Immature natural killer cell (primary cell): ENCODE data around the gene MTG2. TPM values are rescaled to one million over a fixed set of nuclear protein-coding genes. Genes with fewer than 3 reads are reported as not detected.
A peak's percentile ranks its signal among the peaks of the same experiment; 100 is the strongest.

Experiments used
- DNase-seq, 3 donors: peaks; one replicate each; pipeline ENCODE4 v3.0.0; 2022; ENCODE audit warnings: mixed read lengths in 1 of 3
- H3K27ac Mint-ChIP-seq, 6 donors: one replicate each; pipeline ENCODE4 v1.8.0; 2020; ENCODE audit warnings: mixed read lengths in 6 of 6, mild to moderate bottlenecking in 5 of 6, inconsistent platforms in 4 of 6, moderate library complexity in 3 of 6
- H3K27me3 Mint-ChIP-seq, 3 donors: one replicate each; pipeline ENCODE4 v1.8.0; 2020 to 2021; ENCODE audit warnings: low read depth in 3 of 3, mild to moderate bottlenecking in 3 of 3, mixed read lengths in 3 of 3, moderate library complexity in 3 of 3, inconsistent platforms in 1 of 3
- H3K36me3 Mint-ChIP-seq, 3 donors: one replicate each; pipeline ENCODE4 v1.8.0; 2020; ENCODE audit warnings: mixed read lengths in 3 of 3, inconsistent platforms in 2 of 3, mild to moderate bottlenecking in 2 of 3
- H3K4me1 Mint-ChIP-seq, 2 donors: one replicate each; pipeline ENCODE4 v1.8.0; 2020; ENCODE audit warnings: inconsistent platforms in 2 of 2, mild to moderate bottlenecking in 2 of 2, mixed read lengths in 2 of 2, moderate library complexity in 1 of 2
- H3K4me3 Mint-ChIP-seq, 5 donors: one replicate each; pipeline ENCODE4 v1.8.0; 2020; ENCODE audit warnings: mild to moderate bottlenecking in 5 of 5, mixed read lengths in 5 of 5, inconsistent platforms in 3 of 5, moderate library complexity in 3 of 5
- H3K9me3 Mint-ChIP-seq, 6 donors: one replicate each; pipeline ENCODE4 v1.8.0; 2020; ENCODE audit warnings: mild to moderate bottlenecking in 6 of 6, mixed read lengths in 6 of 6, inconsistent platforms in 4 of 6, moderate library complexity in 3 of 6
- polyA plus RNA-seq, 3 donors: library from polyadenylated mRNA; unstranded; fragments of 300-500 nt; fragmentation: Illumina TruSeq; gene quantifications; one replicate each; pipeline ENCODE4 v1.2.3, GENCODE V29; 2021

MTG2 gene
- polyA plus RNA-seq, 3 donors from 2014 or later = 14.5 to 19.6 (median 15.3) TPM

DNA sequence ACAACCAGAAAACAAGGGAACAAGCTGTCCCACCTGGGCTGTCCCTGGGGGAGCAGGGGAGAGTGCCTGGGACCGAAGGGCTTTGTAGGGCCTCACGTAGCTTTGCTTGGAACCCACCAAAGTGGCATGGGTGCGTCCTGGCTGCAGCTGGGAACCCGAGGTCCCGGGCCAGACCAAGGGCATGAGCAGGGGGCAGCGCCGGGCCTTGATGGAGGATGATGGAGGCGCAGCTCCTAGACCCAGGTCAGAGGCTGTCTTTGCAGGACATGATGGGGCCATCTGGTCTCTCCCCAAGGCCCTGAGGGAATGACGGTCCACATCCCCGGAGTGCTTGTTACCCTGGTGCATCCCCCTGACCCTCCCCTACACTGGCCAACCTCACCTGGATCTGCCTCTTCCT is 47.9 kb downstream of the MTG2 start:
- Mint-ChIP-seq H3K4me3 (no peak overlapping the region), H3K36me3 (no peaks in the 10 kb centered on the region), H3K9me3 (no peaks in the 10 kb centered on the region), H3K27ac (no peak overlapping the region), H3K4me1 (no peaks in the 10 kb centered on the region), H3K27me3 (peaks cover 0 to 3% (median 2%) of the 10 kb centered on the region in 3 donors)
- no peak for DNase-seq

GRCh38 chr20:62231292-62231691 is 48.5 kb downstream of the MTG2 start:
- Mint-ChIP-seq H3K36me3 (no peaks in the 10 kb centered on the region), H3K27me3 (peaks cover 0 to 3% (median 0%) of the 10 kb centered on the region in 3 donors), H3K9me3 (no peaks in the 10 kb centered on the region), H3K4me3 (no peak overlapping the region), H3K4me1 (no peaks in the 10 kb centered on the region), H3K27ac (no peak overlapping the region)
- no peak for DNase-seq

- no peaks in the 10 kb centered on the region for H3K9me3 Mint-ChIP-seq
- no peak overlapping the region for H3K4me3 Mint-ChIP-seq
- peaks cover 0 to 3% (median 0%) of the 10 kb centered on the region in 3 donors for H3K27me3 Mint-ChIP-seq
- H3K36me3 Mint-ChIP-seq = no peaks in the 10 kb centered on the region
- no peaks in the 10 kb centered on the region for H3K4me1 Mint-ChIP-seq
- H3K27ac Mint-ChIP-seq = no peak overlapping the region
- DNase-seq = no peak
Observed at GRCh38 chr20:62232194-62232593, 49.4 kb downstream of the MTG2 start.

DNA sequence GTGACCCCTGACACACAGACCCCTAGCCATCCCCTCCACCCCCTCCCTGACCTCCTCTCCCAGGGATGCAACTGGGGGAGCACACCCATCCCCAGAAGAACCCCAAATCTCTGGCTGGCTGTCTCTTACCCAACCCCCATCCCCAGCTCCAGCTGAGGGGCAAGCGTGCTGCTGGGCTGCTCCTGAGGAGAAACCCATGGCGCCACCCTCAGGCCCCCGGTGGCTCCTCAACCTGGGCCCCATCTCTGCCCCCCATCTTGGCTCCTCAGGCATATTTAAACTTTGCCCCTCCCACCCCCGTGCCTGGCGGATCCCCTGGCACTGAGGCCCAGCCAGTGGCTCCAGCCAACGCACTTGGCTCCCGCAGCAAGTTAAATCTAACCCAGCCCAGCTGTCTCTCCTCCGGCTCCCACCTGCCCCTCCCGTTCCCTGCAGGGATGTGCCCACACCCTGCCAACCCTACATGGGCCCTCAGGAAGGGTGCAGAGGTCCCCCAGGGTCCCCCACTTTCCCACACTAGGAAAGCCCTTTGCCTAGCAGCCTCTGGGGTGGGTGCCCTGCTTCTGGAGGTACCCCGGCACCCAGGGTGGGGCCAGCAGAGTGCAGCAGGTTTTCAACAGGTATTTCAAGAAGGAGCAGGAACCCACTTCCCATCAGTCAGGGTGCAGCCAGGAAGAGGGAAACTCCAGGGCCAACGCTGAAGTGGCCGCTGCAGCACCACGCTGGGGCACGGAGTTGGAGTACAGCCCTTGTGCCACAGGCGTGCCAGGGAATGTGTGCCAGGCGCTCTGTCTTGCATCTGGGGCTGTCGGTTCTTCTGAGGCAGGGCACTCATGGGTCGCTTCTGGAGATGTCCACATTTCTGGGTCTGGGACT is 50.2 kb downstream of the MTG2 start:
- Mint-ChIP-seq H3K36me3 (no peaks in the 10 kb centered on the region), H3K4me1 (peaks cover 5 to 6% of the 10 kb centered on the region in 2 donors), H3K9me3 (no peaks in the 10 kb centered on the region), H3K4me3 (no peak overlapping the region), H3K27ac (no peak overlapping the region), H3K27me3 (peaks cover 0 to 3% (median under 1%) of the 10 kb centered on the region in 3 donors)
- DNase-seq = no peak

DNA sequence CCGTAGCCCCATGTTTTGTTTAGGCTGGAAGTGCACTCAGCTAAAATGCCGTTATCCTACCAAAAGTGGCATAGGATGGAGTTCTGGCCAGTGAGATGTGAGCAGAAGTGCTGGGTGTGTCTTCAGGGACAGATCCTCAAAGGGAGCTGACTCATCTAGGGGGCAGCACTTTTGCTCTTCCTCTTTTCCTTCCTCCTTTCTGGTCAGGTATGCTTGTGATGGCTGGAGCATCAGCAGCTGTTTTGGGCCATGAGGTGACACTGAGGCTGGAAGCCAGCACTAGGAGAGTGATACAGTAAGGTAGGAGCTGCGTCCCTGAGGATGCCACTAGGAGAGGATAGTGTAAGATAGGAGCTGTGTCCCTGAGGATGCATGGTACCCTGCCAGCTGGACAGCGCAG is 50.9 kb downstream of the MTG2 start:
- Mint-ChIP-seq H3K4me3 (no peak overlapping the region), H3K4me1 (peaks cover 7% of the 10 kb centered on the region in 2 donors), H3K36me3 (no peaks in the 10 kb centered on the region), H3K27ac (no peak overlapping the region), H3K9me3 (no peaks in the 10 kb centered on the region), H3K27me3 (peaks cover 0 to 3% (median 2%) of the 10 kb centered on the region in 3 donors)
- DNase-seq = no peak

GRCh38 chr20:62234339-62234738 is 51.5 kb downstream of the MTG2 start:
- no peak overlapping the region for H3K27ac Mint-ChIP-seq
- H3K4me1 Mint-ChIP-seq = peaks cover 11% of the 10 kb centered on the region in 2 donors
- no peak overlapping the region for H3K4me3 Mint-ChIP-seq
- DNase-seq = no peak
- no peaks in the 10 kb centered on the region for H3K36me3 Mint-ChIP-seq
- H3K27me3 Mint-ChIP-seq = peaks cover 0 to 3% (median 2%) of the 10 kb centered on the region in 3 donors
- H3K9me3 Mint-ChIP-seq = no peaks in the 10 kb centered on the region

GRCh38 chr20:62235001-62235776 is 52.4 kb downstream of the MTG2 start:
- Mint-ChIP-seq H3K27me3 (peaks cover 0 to 3% (median 2%) of the 10 kb centered on the region in 3 donors), H3K9me3 (no peaks in the 10 kb centered on the region), H3K4me3 (no peak overlapping the region), H3K36me3 (peaks cover 0 to 2% (median 0%) of the 10 kb centered on the region in 3 donors), H3K27ac (no peak overlapping the region), H3K4me1 (peaks cover 19 to 20% of the 10 kb centered on the region in 2 donors)
- no peak for DNase-seq

GRCh38 chr20:62235777-62236157 is 52.9 kb downstream of the MTG2 start:
- H3K27ac Mint-ChIP-seq = no peak overlapping the region
- no peak for DNase-seq
- no peaks in the 10 kb centered on the region for H3K9me3 Mint-ChIP-seq
- H3K4me1 Mint-ChIP-seq = peaks cover 24 to 26% of the 10 kb centered on the region in 2 donors
- no peak overlapping the region for H3K4me3 Mint-ChIP-seq
- H3K27me3 Mint-ChIP-seq = peaks cover 0 to 3% (median 2%) of the 10 kb centered on the region in 3 donors
- H3K36me3 Mint-ChIP-seq = peaks cover 0 to 4% (median 0%) of the 10 kb centered on the region in 3 donors

GRCh38 chr20:62236200-62236599 is 53.4 kb downstream of the MTG2 start:
- no peak overlapping the region for H3K27ac Mint-ChIP-seq
- peaks cover 0 to 4% (median 0%) of the 10 kb centered on the region in 3 donors for H3K36me3 Mint-ChIP-seq
- H3K4me3 Mint-ChIP-seq = no peak overlapping the region
- no peak for DNase-seq
- H3K4me1 Mint-ChIP-seq = peaks cover 27 to 28% of the 10 kb centered on the region in 2 donors
- H3K9me3 Mint-ChIP-seq = no peaks in the 10 kb centered on the region
- H3K27me3 Mint-ChIP-seq = peaks cover 0 to 3% (median 2%) of the 10 kb centered on the region in 3 donors

GRCh38 chr20:62236766-62237513 is 54.1 kb downstream of the MTG2 start:
- Mint-ChIP-seq H3K4me1 (peaks cover 35 to 36% of the 10 kb centered on the region in 2 donors), H3K4me3 (no peak overlapping the region), H3K27ac (peak overlapping the region in 1 of 6 donors; percentile 91), H3K9me3 (no peaks in the 10 kb centered on the region), H3K27me3 (peaks cover 0 to 3% (median 2%) of the 10 kb centered on the region in 3 donors), H3K36me3 (peaks cover 0 to 4% (median 0%) of the 10 kb centered on the region in 3 donors)
- no peak for DNase-seq

DNA sequence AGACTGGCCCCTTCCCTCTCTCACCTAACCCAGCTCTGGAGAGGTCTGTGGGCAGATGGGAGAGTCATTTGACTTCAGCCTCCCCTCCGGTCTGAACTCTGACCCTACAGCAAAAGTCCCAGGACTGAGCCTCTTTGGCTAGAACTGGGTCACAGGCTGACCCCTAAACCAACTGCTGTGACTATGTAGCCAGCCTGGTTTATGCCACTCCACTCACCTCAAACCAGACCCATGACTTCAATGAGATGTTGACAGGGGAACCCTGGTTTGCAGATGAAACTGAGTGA is 54.6 kb downstream of the MTG2 start:
- Mint-ChIP-seq H3K27ac (peak overlapping the region; percentile 75 to 93 (median 89)), H3K4me1 (peaks cover 39 to 41% of the 10 kb centered on the region in 2 donors), H3K27me3 (peaks cover 0 to 2% (median 2%) of the 10 kb centered on the region in 3 donors), H3K4me3 (peak overlapping the region; percentile 82 to 89 (median 88)), H3K9me3 (no peaks in the 10 kb centered on the region), H3K36me3 (peaks cover 0 to 4% (median 0%) of the 10 kb centered on the region in 3 donors)
- no peak for DNase-seq

GRCh38 chr20:62237801-62238568 is 55.2 kb downstream of the MTG2 start, which contains the start of gene OSBPL2:
Gene OSBPL2, plus strand, starts transcription at chr20:62238521. Its CDS starts 17,664 bp downstream, at chr20:62256185.
- no peaks in the 10 kb centered on the region for H3K9me3 Mint-ChIP-seq
- peaks cover 44 to 46% of the 10 kb centered on the region in 2 donors for H3K4me1 Mint-ChIP-seq
- H3K4me3 Mint-ChIP-seq = peak within 1 kb of the TSS; percentile 88 to 89 (median 89)
- H3K36me3 Mint-ChIP-seq = peaks cover 0 to 4% (median 0%) of the 10 kb centered on the region in 3 donors
- peak within 1 kb of the TSS; percentile 87 to 93 (median 90) for H3K27ac Mint-ChIP-seq
- peak; percentile 100 for DNase-seq
- H3K27me3 Mint-ChIP-seq = peaks cover 0 to 2% (median 2%) of the 10 kb centered on the region in 3 donors
